Activated CD4-positive, alpha-beta T cell treated with anti-CD3 and anti-CD28 coated beads, Interleukin-2, amount 10 ng/mL, durations not matched to agents 24 days and 14 days (primary cell): ENCODE measurements around the gene RPL19. TPM values are rescaled to one million over a fixed set of nuclear protein-coding genes. Genes with fewer than 3 reads are reported as not detected.

Experiments used
- DNase-seq: peaks from one replicate; pipeline ENCODE4 v3.0.0; 2022
- H3K27ac Mint-ChIP-seq: one replicate; pipeline ENCODE4 v1.8.0; 2022; ENCODE audit warnings: mild to moderate bottlenecking, mixed read lengths
- H3K27me3 Mint-ChIP-seq: one replicate; pipeline ENCODE4 v1.8.0; 2022; ENCODE audit warnings: mixed read lengths
- H3K36me3 Mint-ChIP-seq: one replicate; pipeline ENCODE4 v1.8.0; 2022; ENCODE audit warnings: low read depth, mild to moderate bottlenecking, mixed read lengths
- H3K4me1 Mint-ChIP-seq: one replicate; pipeline ENCODE4 v1.8.0; 2021; ENCODE audit warnings: mixed read lengths
- H3K4me3 Mint-ChIP-seq: one replicate; pipeline ENCODE4 v1.8.0; 2022; ENCODE audit warnings: mild to moderate bottlenecking, moderate library complexity, mixed read lengths
- H3K9me3 Mint-ChIP-seq: one replicate; pipeline ENCODE4 v1.8.0; 2021; ENCODE audit warnings: mixed read lengths
- intact Hi-C: fragments of 100-400 bp; cut with micrococcal nuclease; formaldehyde crosslinking; loops from one replicate; pipeline ENCODE4 v1.15.1; 2023
- total RNA-seq: library from RNA; stranded (reverse); gene quantifications from 2 replicates; pipeline ENCODE4 v1.2.3, GENCODE V29; 2022

Gene RPL19
- total RNA-seq, 1 donor from 2014 or later: 2,301 TPM

GRCh38 chr17:39212841-39213480 is 12.9 kb downstream of the RPL19 start:
- Mint-ChIP-seq H3K27ac (no peak overlapping the region), H3K36me3 (no peaks in the 10 kb centered on the region), H3K27me3 (peaks cover 27% of the 10 kb centered on the region), H3K4me1 (peaks cover 11% of the 10 kb centered on the region), H3K4me3 (no peak overlapping the region), H3K9me3 (no peaks in the 10 kb centered on the region)
- intact Hi-C loops: no loop called here
- DNase-seq: no peak

DNA sequence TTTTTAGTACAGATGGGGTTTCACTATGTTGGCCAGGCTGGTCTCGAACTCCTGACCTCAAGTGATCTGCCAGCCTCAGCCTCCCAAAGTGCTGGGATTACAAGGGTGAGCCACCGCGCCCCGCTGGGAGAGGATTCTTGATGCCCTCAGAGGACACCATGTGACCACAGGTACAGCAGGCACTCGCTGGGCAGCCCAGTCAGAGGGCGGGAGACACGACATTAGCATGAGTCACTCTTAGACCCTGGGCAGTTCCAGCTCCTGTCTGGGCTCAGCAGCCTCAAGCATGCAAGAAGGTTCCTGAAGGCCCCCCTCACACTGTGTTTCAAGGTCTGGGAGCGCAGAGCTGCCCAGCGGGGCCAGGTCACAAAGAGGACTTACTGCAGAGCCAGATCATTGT is 13.8 kb downstream of the RPL19 start:
- Mint-ChIP-seq H3K36me3 (no peaks in the 10 kb centered on the region), H3K27me3 (peaks cover 27% of the 10 kb centered on the region)
- intact Hi-C loops: no loop called here

GRCh38 chr17:39217734-39218369 is 17.8 kb downstream of the RPL19 start:
- peaks cover 24% of the 10 kb centered on the region for H3K27me3 Mint-ChIP-seq
- H3K4me3 Mint-ChIP-seq: no peak overlapping the region
- H3K36me3 Mint-ChIP-seq: no peaks in the 10 kb centered on the region
- H3K4me1 Mint-ChIP-seq: no peaks in the 10 kb centered on the region
- H3K9me3 Mint-ChIP-seq: no peaks in the 10 kb centered on the region
- no peak for DNase-seq
- H3K27ac Mint-ChIP-seq: no peak overlapping the region
- intact Hi-C loops: no loop called here

More for the DNA sequence above, 13.8 kb downstream of the RPL19 start:
- H3K4me1 Mint-ChIP-seq: peaks cover 8% of the 10 kb centered on the region
- no peaks in the 10 kb centered on the region for H3K9me3 Mint-ChIP-seq
- no peak for DNase-seq
- no peak overlapping the region for H3K27ac Mint-ChIP-seq
- no peak overlapping the region for H3K4me3 Mint-ChIP-seq

DNA sequence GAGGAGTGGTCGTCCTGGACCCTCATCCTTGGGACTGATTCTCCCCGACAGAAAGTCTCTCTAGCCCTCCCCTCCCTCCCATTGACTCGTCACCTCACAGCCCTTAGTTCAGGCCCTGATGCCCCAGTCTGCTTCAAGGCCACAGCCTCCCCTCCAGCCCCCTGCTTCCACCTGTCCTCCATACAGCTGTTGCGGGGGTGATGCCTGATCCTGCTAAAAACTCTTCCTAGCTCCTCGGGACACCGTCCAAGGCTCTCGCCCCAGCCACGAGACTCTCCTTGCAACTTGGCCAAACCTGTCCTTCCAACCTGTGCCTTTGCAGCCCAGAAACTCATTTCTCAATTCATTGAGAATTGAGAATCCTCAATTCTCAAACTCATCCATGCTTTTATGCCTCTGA is 18.8 kb downstream of the RPL19 start:
- Mint-ChIP-seq H3K27ac (no peak overlapping the region), H3K27me3 (peaks cover 32% of the 10 kb centered on the region), H3K4me3 (no peak overlapping the region), H3K36me3 (no peaks in the 10 kb centered on the region), H3K9me3 (no peaks in the 10 kb centered on the region), H3K4me1 (no peaks in the 10 kb centered on the region)
- intact Hi-C loops: no loop called here
- no peak for DNase-seq

DNA sequence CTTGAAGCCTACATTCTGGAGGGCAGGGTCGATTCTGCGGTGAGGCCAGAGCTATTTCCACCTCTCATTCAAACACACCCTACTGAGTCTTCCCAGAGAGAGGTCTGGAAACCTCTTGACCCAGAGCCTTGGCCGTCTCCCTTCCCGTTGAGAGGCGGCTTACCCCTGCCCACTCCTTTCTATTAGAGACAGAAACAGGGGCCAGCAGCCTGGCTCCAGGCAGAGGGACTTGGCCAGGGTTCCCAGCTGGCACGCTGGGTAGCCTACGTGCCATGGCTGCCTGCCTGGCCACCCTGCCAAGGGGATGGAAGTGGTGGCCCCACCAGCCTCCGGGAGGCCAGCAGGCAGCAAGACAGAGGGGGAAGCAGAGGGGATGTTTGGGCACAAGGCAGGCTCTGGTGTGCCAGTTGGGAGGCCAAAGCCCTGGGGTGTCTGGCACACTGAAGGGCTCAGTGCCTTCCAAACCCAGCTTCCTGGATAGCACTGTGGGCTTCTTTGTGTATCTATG is 19.6 kb downstream of the RPL19 start:
- intact Hi-C loops: no loop called here
- H3K9me3 Mint-ChIP-seq: no peaks in the 10 kb centered on the region
- H3K36me3 Mint-ChIP-seq: no peaks in the 10 kb centered on the region
- H3K4me1 Mint-ChIP-seq: no peaks in the 10 kb centered on the region
- DNase-seq: no peak
- no peak overlapping the region for H3K4me3 Mint-ChIP-seq
- H3K27ac Mint-ChIP-seq: no peak overlapping the region
- peaks cover 36% of the 10 kb centered on the region for H3K27me3 Mint-ChIP-seq

- no peak for DNase-seq
- H3K27me3 Mint-ChIP-seq: peaks cover 40% of the 10 kb centered on the region
- intact Hi-C loops: no loop called here
These were observed 21.5 kb downstream of the RPL19 start for GRCh38 chr17:39221572-39221971.

DNA sequence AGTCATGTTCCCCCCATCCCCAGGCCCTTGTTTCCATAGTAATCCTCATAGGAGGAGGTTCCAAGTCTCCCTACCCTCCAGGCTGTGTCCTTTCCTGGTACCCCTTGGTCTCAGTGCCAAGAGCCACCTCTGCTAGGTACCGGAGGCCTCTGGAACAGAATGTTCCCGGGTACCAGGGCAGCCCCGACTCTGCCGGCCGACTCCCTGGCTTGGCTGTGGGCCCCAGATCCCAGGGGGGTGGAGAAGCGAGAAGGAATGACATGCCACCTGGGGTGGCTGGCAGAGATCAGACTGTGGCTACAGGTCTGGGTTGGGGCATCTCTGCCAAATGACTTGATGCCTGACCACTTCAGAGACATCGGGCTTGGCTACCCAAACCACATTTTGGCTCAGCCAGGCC is 22.1 kb downstream of the RPL19 start:
- no peak for DNase-seq
- Mint-ChIP-seq H3K27ac (no peak overlapping the region), H3K36me3 (no peaks in the 10 kb centered on the region), H3K4me3 (no peak overlapping the region), H3K4me1 (peaks cover 4% of the 10 kb centered on the region), H3K27me3 (peaks cover 38% of the 10 kb centered on the region), H3K9me3 (no peaks in the 10 kb centered on the region)
- intact Hi-C loops: no loop called here

More at GRCh38 chr17:39221572-39221971, 21.5 kb downstream of the RPL19 start:
- Mint-ChIP-seq H3K9me3 (no peaks in the 10 kb centered on the region), H3K36me3 (no peaks in the 10 kb centered on the region), H3K4me1 (peaks cover 4% of the 10 kb centered on the region), H3K27ac (no peak overlapping the region), H3K4me3 (no peak overlapping the region)

GRCh38 chr17:39222866-39223834 is 23.1 kb downstream of the RPL19 start:
- intact Hi-C loops: no loop called here

GRCh38 chr17:39223907-39224777 is 24.1 kb downstream of the RPL19 start:
- H3K36me3 Mint-ChIP-seq: no peaks in the 10 kb centered on the region

More at GRCh38 chr17:39222866-39223834, 23.1 kb downstream of the RPL19 start:
- DNase-seq: no peak
- H3K4me1 Mint-ChIP-seq: peaks cover 4% of the 10 kb centered on the region
- no peak overlapping the region for H3K27ac Mint-ChIP-seq
- peaks cover 43% of the 10 kb centered on the region for H3K27me3 Mint-ChIP-seq
- H3K36me3 Mint-ChIP-seq: no peaks in the 10 kb centered on the region
- no peaks in the 10 kb centered on the region for H3K9me3 Mint-ChIP-seq
- no peak overlapping the region for H3K4me3 Mint-ChIP-seq

DNA sequence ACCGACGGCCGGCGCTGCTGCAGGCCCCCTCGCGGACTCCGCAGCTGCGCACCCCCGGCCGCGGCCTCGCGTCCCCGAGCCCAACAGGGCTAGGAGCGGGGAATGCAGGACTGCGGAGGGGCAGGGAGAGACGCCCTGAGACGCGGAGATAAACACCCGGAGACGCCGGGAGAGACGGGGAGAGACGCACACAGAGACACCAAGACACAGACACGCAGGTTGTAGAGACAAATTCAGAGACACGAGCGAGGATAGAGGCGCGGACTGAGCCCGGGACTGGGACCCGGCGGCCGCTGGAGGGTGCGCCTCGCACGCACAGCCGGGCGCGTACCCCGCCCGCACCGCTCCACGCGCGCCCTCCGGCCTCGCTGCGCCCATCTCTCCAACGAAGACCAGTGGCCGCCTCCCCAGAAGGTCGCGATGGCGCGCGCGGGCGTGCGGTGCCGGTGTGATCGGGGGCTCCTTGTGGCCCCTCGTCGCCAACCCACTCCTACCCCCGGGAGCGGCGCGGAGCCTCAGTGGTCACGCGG is 24.8 kb downstream of the RPL19 start:
- no peak for DNase-seq
- H3K9me3 Mint-ChIP-seq: no peaks in the 10 kb centered on the region
- peaks cover 46% of the 10 kb centered on the region for H3K27me3 Mint-ChIP-seq
- H3K4me3 Mint-ChIP-seq: peak overlapping the region; percentile 62
- no peak overlapping the region for H3K27ac Mint-ChIP-seq
- intact Hi-C loops: no loop called here
- no peaks in the 10 kb centered on the region for H3K36me3 Mint-ChIP-seq
- H3K4me1 Mint-ChIP-seq: peaks cover 4% of the 10 kb centered on the region

More at GRCh38 chr17:39223907-39224777, 24.1 kb downstream of the RPL19 start:
- peaks cover 42% of the 10 kb centered on the region for H3K27me3 Mint-ChIP-seq
- peak overlapping the region; percentile 26 for H3K4me3 Mint-ChIP-seq
- peaks cover 4% of the 10 kb centered on the region for H3K4me1 Mint-ChIP-seq
- no peak overlapping the region for H3K27ac Mint-ChIP-seq
- no peaks in the 10 kb centered on the region for H3K9me3 Mint-ChIP-seq
- intact Hi-C loops: no loop called here
- no peak for DNase-seq

- no peaks in the 10 kb centered on the region for H3K9me3 Mint-ChIP-seq
- no peak within 1 kb of the TSS for H3K27ac Mint-ChIP-seq
- no peak for DNase-seq
- intact Hi-C loops: no loop called here
- H3K36me3 Mint-ChIP-seq: no peaks in the 10 kb centered on the region
- peak within 1 kb of the TSS; percentile 74 for H3K4me3 Mint-ChIP-seq
- peaks cover 46% of the 10 kb centered on the region for H3K27me3 Mint-ChIP-seq
- peaks cover 4% of the 10 kb centered on the region for H3K4me1 Mint-ChIP-seq
These were observed 25.4 kb downstream of the RPL19 start, which contains the start of gene STAC2 for GRCh38 chr17:39225308-39225958. Gene STAC2, minus strand, starts transcription at chr17:39225945. Its CDS starts 443 bp downstream, at chr17:39225502.

- peak overlapping the region; percentile 74 for H3K4me3 Mint-ChIP-seq
- no peak overlapping the region for H3K27ac Mint-ChIP-seq
- H3K9me3 Mint-ChIP-seq: no peaks in the 10 kb centered on the region
- H3K27me3 Mint-ChIP-seq: peaks cover 49% of the 10 kb centered on the region
- intact Hi-C loops: no loop called here
- DNase-seq: peak; percentile 74
- H3K4me1 Mint-ChIP-seq: peaks cover 4% of the 10 kb centered on the region
- H3K36me3 Mint-ChIP-seq: no peaks in the 10 kb centered on the region
These were observed 26.0 kb downstream of the RPL19 start for GRCh38 chr17:39225959-39226683.
